H9 (cell line): ENCODE results near the gene TNKS1BP1. TPM values are rescaled to one million over a fixed set of nuclear protein-coding genes. Genes with fewer than 3 reads are reported as not detected.

Experiments used
- DNase-seq: peaks from one replicate; pipeline ENCODE4 v3.0.0-alpha.2; 2017
- H2AFZ ChIP-seq: one replicate; pipeline ENCODE4 v1.6.1; 2013; ENCODE audit warnings: mild to moderate bottlenecking, low read length, control low read depth, moderate library complexity
- H2AK5ac ChIP-seq: 2 replicates; pipeline ENCODE4 v1.6.1; 2013; ENCODE audit warnings: low read length, control low read depth, mixed read lengths; ENCODE audit not compliant: insufficient read length
- H2BK120ac ChIP-seq: one replicate; pipeline ENCODE4 v1.6.1; 2013; ENCODE audit warnings: low read depth, mild to moderate bottlenecking, low read length, control low read depth, inconsistent platforms; ENCODE audit not compliant: poor library complexity, severe bottlenecking
- H2BK12ac ChIP-seq: 2 replicates; pipeline ENCODE4 v1.6.1; 2013; ENCODE audit warnings: low read length, control low read depth, mixed read lengths, low read depth; ENCODE audit not compliant: insufficient read length
- H2BK15ac ChIP-seq: 2 replicates; pipeline ENCODE4 v1.6.1; 2013; ENCODE audit warnings: low read depth, low read length, control low read depth
- H2BK20ac ChIP-seq: one replicate; pipeline ENCODE4 v1.6.1; 2013; ENCODE audit warnings: low read depth, mild to moderate bottlenecking, low read length, control low read depth, inconsistent platforms; ENCODE audit not compliant: poor library complexity, severe bottlenecking
- H2BK5ac ChIP-seq: 2 replicates; pipeline ENCODE4 v1.6.1; 2013; ENCODE audit warnings: low read length, control low read depth, mixed read lengths; ENCODE audit not compliant: insufficient read length
- H3K14ac ChIP-seq: 2 replicates; pipeline ENCODE4 v1.6.1; 2013; ENCODE audit warnings: low read length, control low read depth; ENCODE audit not compliant: insufficient read depth
- H3K18ac ChIP-seq: 2 replicates; pipeline ENCODE4 v1.6.1; 2013; ENCODE audit warnings: low read depth, mild to moderate bottlenecking, mixed read lengths, low read length, control low read depth; ENCODE audit not compliant: insufficient read length
- H3K23ac ChIP-seq: 2 replicates; pipeline ENCODE4 v1.6.1; 2013; ENCODE audit warnings: low read length, control low read depth, mixed read lengths, low read depth; ENCODE audit not compliant: insufficient read length
- H3K23me2 ChIP-seq: 2 replicates; pipeline ENCODE4 v1.6.1; 2013; ENCODE audit warnings: low read depth, mild to moderate bottlenecking, mixed read lengths, low read length, control low read depth; ENCODE audit not compliant: insufficient read length, poor library complexity, severe bottlenecking
- H3K27ac ChIP-seq: 2 replicates; pipeline ENCODE4 v1.5.1; 2013; ENCODE audit warnings: low read length, control low read depth, mixed read lengths, low read depth; ENCODE audit not compliant: insufficient read length
- H3K27me3 ChIP-seq: 2 replicates; pipeline ENCODE4 v1.6.1; 2013; ENCODE audit warnings: low read length, control low read depth, inconsistent platforms; ENCODE audit not compliant: insufficient read depth
- H3K4ac ChIP-seq: 2 replicates; pipeline ENCODE4 v1.6.1; 2013; ENCODE audit warnings: low read depth, mild to moderate bottlenecking, control low read depth, inconsistent platforms, low read length, moderate library complexity
- H3K4me1 ChIP-seq: 2 replicates; pipeline ENCODE4 v1.6.1; 2013; ENCODE audit warnings: low read length, control low read depth, inconsistent platforms; ENCODE audit not compliant: insufficient read depth
- H3K4me2 ChIP-seq: 2 replicates; pipeline ENCODE4 v1.6.1; 2013; ENCODE audit warnings: low read length, control low read depth, mixed read lengths; ENCODE audit not compliant: insufficient read length, insufficient read depth
- H3K56ac ChIP-seq: 2 replicates; pipeline ENCODE4 v1.6.1; 2013; ENCODE audit warnings: low read depth, mild to moderate bottlenecking, mixed read lengths, low read length, control low read depth; ENCODE audit not compliant: insufficient read length
- H3K79me1 ChIP-seq: 2 replicates; pipeline ENCODE4 v1.6.1; 2013; ENCODE audit warnings: low read depth, mild to moderate bottlenecking, moderate library complexity, low read length, control low read depth, inconsistent platforms; ENCODE audit not compliant: insufficient read depth, poor library complexity, severe bottlenecking
- H3K79me2 ChIP-seq: 2 replicates; pipeline ENCODE4 v1.6.1; 2013; ENCODE audit warnings: low read length, control low read depth, inconsistent platforms; ENCODE audit not compliant: insufficient read depth
- H3K9ac ChIP-seq: 2 replicates; pipeline ENCODE4 v1.6.1; 2013; ENCODE audit warnings: low read length, control low read depth, mixed read lengths; ENCODE audit not compliant: insufficient read length; ENCODE audit errors: extremely low read depth
- H3K9me3 ChIP-seq: one replicate; pipeline ENCODE4 v1.6.1; 2013; ENCODE audit warnings: low read depth, low read length, inconsistent platforms; ENCODE audit not compliant: control insufficient read depth
- H3T11ph ChIP-seq: one replicate; pipeline ENCODE4 v1.6.1; 2013; ENCODE audit warnings: mild to moderate bottlenecking, low read length, control low read depth, inconsistent platforms
- H4K20me1 ChIP-seq: one replicate; pipeline ENCODE4 v1.6.1; 2013; ENCODE audit not compliant: control insufficient read depth, insufficient read length, insufficient read depth
- H4K5ac ChIP-seq: 2 replicates; pipeline ENCODE4 v1.6.1; 2013; ENCODE audit warnings: low read depth, mild to moderate bottlenecking, mixed read lengths, low read length, control low read depth; ENCODE audit not compliant: insufficient read length
- H4K8ac ChIP-seq: replicated peaks from 2 replicates; pipeline ENCODE4 v1.6.1; 2013; ENCODE audit warnings: low read length, control low read depth, mixed read lengths, low read depth; ENCODE audit not compliant: insufficient read length
- H4K91ac ChIP-seq: 2 replicates; pipeline ENCODE4 v1.6.1; 2013; ENCODE audit warnings: low read depth, mild to moderate bottlenecking, moderate library complexity, mixed read lengths, low read length, control low read depth; ENCODE audit not compliant: insufficient read length
- H3K27ac Mint-ChIP-seq, 3 experiments: 2 replicates in 2 of 3; 3 replicates in 1 of 3; pipeline ENCODE4 v1.8.0; 2020 to 2021; ENCODE audit warnings: mixed read lengths in 3 of 3, mild to moderate bottlenecking in 1 of 3, moderate library complexity in 1 of 3
- H3K27me3 Mint-ChIP-seq: 2 replicates; pipeline ENCODE4 v1.8.0; 2021; ENCODE audit warnings: low read depth, mild to moderate bottlenecking, moderate library complexity, mixed read lengths
- H3K36me3 Mint-ChIP-seq, 3 experiments: 2 replicates in 2 of 3; 3 replicates in 1 of 3; pipeline ENCODE4 v1.8.0; 2020 to 2021; ENCODE audit warnings: low read depth in 3 of 3, mixed read lengths in 3 of 3; ENCODE audit not compliant: insufficient read depth in 1 of 3
- H3K4me1 Mint-ChIP-seq, 2 experiments: 2 replicates each; pipeline ENCODE4 v1.8.0; 2020; ENCODE audit warnings: mixed read lengths in 2 of 2
- H3K4me3 Mint-ChIP-seq, 2 experiments: 2 replicates in 1 of 2; 3 replicates in 1 of 2; pipeline ENCODE4 v1.8.0; 2020 to 2021; ENCODE audit warnings: mild to moderate bottlenecking in 2 of 2, mixed read lengths in 2 of 2, moderate library complexity in 1 of 2
- H3K9me3 Mint-ChIP-seq, 2 experiments: 2 replicates in 1 of 2; 3 replicates in 1 of 2; pipeline ENCODE4 v1.8.0; 2020; ENCODE audit warnings: mild to moderate bottlenecking in 2 of 2, mixed read lengths in 2 of 2, moderate library complexity in 1 of 2
- CTCF ChIP-seq: fragments of 200-600 bp; sonication (generic); conservative IDR thresholded peaks from 3 replicates; pipeline ENCODE4 v1.8.0; 2021; ENCODE audit warnings: antibody characterized with exemption, mild to moderate bottlenecking
- WGBS: extraction: QIAGEN DNeasy Blood & Tissue Kit; methylation state at CpG from one replicate; pipeline ENCODE4 v1.1.7; 2013; ENCODE audit warnings: missing lambda C conversion rate, low lambda C conversion rate, mixed read lengths; ENCODE audit not compliant: insufficient read length; ENCODE audit errors: extremely low coverage; 5-methylcytosine and 5-hydroxymethylcytosine counted together
- total RNA-seq: library from RNA; stranded (reverse); gene quantifications from 2 replicates; pipeline ENCODE4 v1.2.1, GENCODE V29; 2021

The TNKS1BP1 gene
- total RNA-seq, 1 experiment from 2014 or later, result 130 TPM

- H3K27me3 ChIP-seq, result no peaks in the 10 kb centered on the region
- Mint-ChIP-seq H3K4me3 (no peak overlapping the region), H3K36me3 (no peaks in the 10 kb centered on the region), H3K9me3 (no peaks in the 10 kb centered on the region), H3K27me3 (peaks cover 15% of the 10 kb centered on the region), H3K27ac (no peak overlapping the region), H3K4me1 (peaks cover 30 to 36% of the 10 kb centered on the region in 2 experiments)
- no peaks in the 10 kb centered on the region for H4K20me1 ChIP-seq
- no peaks in the 10 kb centered on the region for H3K79me1 ChIP-seq
- H3K18ac ChIP-seq, result no peak overlapping the region
- no peaks in the 10 kb centered on the region for H3K4me1 ChIP-seq
- H2BK5ac ChIP-seq, result no peak overlapping the region
- H4K8ac ChIP-seq, result no peak overlapping the region
- H4K5ac ChIP-seq, result no peak overlapping the region
- no peaks in the 10 kb centered on the region for H3K79me2 ChIP-seq
- no peak overlapping the region for H2BK120ac ChIP-seq
- H2AFZ ChIP-seq, result no peak overlapping the region
- no peak overlapping the region for H2BK20ac ChIP-seq
- no peak overlapping the region for H2BK12ac ChIP-seq
- H3K9ac ChIP-seq, result no peak overlapping the region
- H3K23ac ChIP-seq, result no peak overlapping the region
- WGBS, result no CpG with 5 or more reads among the region's 3 CpGs
- no peak for TF ChIP-seq CTCF
- no peak overlapping the region for H2BK15ac ChIP-seq
- no peak overlapping the region for H2AK5ac ChIP-seq
- H3T11ph ChIP-seq, result no peak overlapping the region
- no peak overlapping the region for H4K91ac ChIP-seq
- H3K14ac ChIP-seq, result no peak overlapping the region
- H3K4me2 ChIP-seq, result no peak overlapping the region
- H3K9me3 ChIP-seq, result no peaks in the 10 kb centered on the region
- no peak overlapping the region for H3K27ac ChIP-seq
- H3K4ac ChIP-seq, result no peak overlapping the region
- no peak overlapping the region for H3K56ac ChIP-seq
- no peaks in the 10 kb centered on the region for H3K23me2 ChIP-seq
- DNase-seq, result no peak
Measured at GRCh38 chr11:57357310-57357709, 32.6 kb upstream of the TNKS1BP1 start.
